GM18498 (cell line): ENCODE results near the gene SDHAF1.

Source experiments
- ATAC-seq: cut with Tn5 transposase; IDR thresholded peaks from one replicate; pipeline ENCODE4 v1.9.1; 2021; ENCODE audit warnings: mild to moderate bottlenecking, moderate library complexity; ENCODE audit not compliant: unreplicated experiment

The SDHAF1 gene

GRCh38 chr19:35986664-35987570 lies 8.1 kb upstream of the SDHAF1 start:
- ATAC-seq, result no peak

GRCh38 chr19:35987571-35987896 lies 7.5 kb upstream of the SDHAF1 start:
- ATAC-seq, result no peak

- ATAC-seq, result no peak
Measured at GRCh38 chr19:35988824-35989223, 6.2 kb upstream of the SDHAF1 start.

GRCh38 chr19:35990156-35990555 lies 4.8 kb upstream of the SDHAF1 start:
- ATAC-seq, result no peak

GRCh38 chr19:35990771-35991730 lies 3.9 kb upstream of the SDHAF1 start:
- no peak for ATAC-seq

GRCh38 chr19:35991731-35992450 lies 3.1 kb upstream of the SDHAF1 start:
- no peak for ATAC-seq

- no peak for ATAC-seq
Measured at GRCh38 chr19:35992907-35993765, 1.9 kb upstream of the SDHAF1 start.

GRCh38 chr19:35993923-35994598 lies 927 bp upstream of the SDHAF1 start:
- ATAC-seq, result no peak

- no peak for ATAC-seq
Measured at GRCh38 chr19:35996777-35997176, 1.8 kb downstream of the SDHAF1 start.

GRCh38 chr19:36001605-36002004 lies 6.6 kb downstream of the SDHAF1 start:
- ATAC-seq, result no peak

- ATAC-seq, result no peak
Measured at GRCh38 chr19:36003284-36003683, 8.3 kb downstream of the SDHAF1 start.

- ATAC-seq, result no peak
Measured at GRCh38 chr19:36006955-36007354, 12.0 kb downstream of the SDHAF1 start.

- ATAC-seq, result no peak
Measured at GRCh38 chr19:36008336-36008978, 13.5 kb downstream of the SDHAF1 start, which contains the start of gene SYNE4. SYNE4 (minus strand) TSS chr19:36008813; CDS start chr19:36008681, 132 bp downstream.

- no peak for ATAC-seq
Measured at GRCh38 chr19:36009220-36009619, 14.2 kb downstream of the SDHAF1 start.

GRCh38 chr19:36009633-36010379 lies 14.8 kb downstream of the SDHAF1 start:
- no peak for ATAC-seq

- no peak for ATAC-seq
Measured at GRCh38 chr19:36010402-36010801, 15.4 kb downstream of the SDHAF1 start.

GRCh38 chr19:36013280-36014011 lies 18.5 kb downstream of the SDHAF1 start:
- no peak for ATAC-seq
